WI38 (cell line): ENCODE data around the gene C3orf20.

ENCODE experiments used
- H3K4me3 ChIP-seq: 2 replicates; pipeline ENCODE4 v1.5.1; 2011; ENCODE audit warnings: low read depth, mild to moderate bottlenecking, control low read depth, low read length
- CTCF ChIP-seq: IDR thresholded peaks from 2 replicates; pipeline ENCODE4 v1.5.1; 2012; ENCODE audit warnings: low read depth, mild to moderate bottlenecking, control low read depth, low read length

The C3orf20 gene

GRCh38 chr3:14758959-14759358 is 84.0 kb downstream of the C3orf20 start:
- no peak overlapping the region for H3K4me3 ChIP-seq
- no peak for TF ChIP-seq CTCF

GRCh38 chr3:14760185-14760584 is 85.2 kb downstream of the C3orf20 start:
- no peak overlapping the region for H3K4me3 ChIP-seq
- TF ChIP-seq CTCF: no peak

GRCh38 chr3:14761121-14761672 is 86.3 kb downstream of the C3orf20 start:
- TF ChIP-seq CTCF: no peak
- H3K4me3 ChIP-seq: no peak overlapping the region

GRCh38 chr3:14761866-14762265 is 86.9 kb downstream of the C3orf20 start:
- TF ChIP-seq CTCF: no peak
- no peak overlapping the region for H3K4me3 ChIP-seq

GRCh38 chr3:14762701-14763100 is 87.8 kb downstream of the C3orf20 start:
- H3K4me3 ChIP-seq: no peak overlapping the region
- no peak for TF ChIP-seq CTCF

- TF ChIP-seq CTCF: no peak
- H3K4me3 ChIP-seq: no peak overlapping the region
Measured at GRCh38 chr3:14764331-14765059, 89.6 kb downstream of the C3orf20 start.

GRCh38 chr3:14765060-14765400 is 90.1 kb downstream of the C3orf20 start:
- H3K4me3 ChIP-seq: no peak overlapping the region
- no peak for TF ChIP-seq CTCF
